DMS53 treated with DMSO at 0.1 percent for 48 hours (cell line): ENCODE results near the gene ARHGAP11B.
"Not testable (repeated sequence)": the region's sequence is repeated elsewhere in the genome, so short reads cannot be mapped to it uniquely, and the experiment has no call there.

Experiments
- DNase-seq: peaks from one replicate; lab custom pipeline; 2025; ENCODE audit not compliant: unreplicated experiment; lab: John Stamatoyannopoulos, UW

Gene ARHGAP11B

GRCh38 chr15:30625436-30626193 is at the start of gene ARHGAP11B:
Gene ARHGAP11B (plus strand): TSS chr15:30626128.
- DNase-seq: not testable (repeated sequence)

- not testable (repeated sequence) for DNase-seq
Observed at GRCh38 chr15:30579394-30579970, 46.4 kb upstream of the ARHGAP11B start.

GRCh38 chr15:30580716-30581115 is 45.2 kb upstream of the ARHGAP11B start:
- not testable (repeated sequence) for DNase-seq

- DNase-seq: not testable (repeated sequence)
Observed at GRCh38 chr15:30598953-30599352, 27.0 kb upstream of the ARHGAP11B start.

- not testable (repeated sequence) for DNase-seq
Observed at GRCh38 chr15:30603796-30604195, 22.1 kb upstream of the ARHGAP11B start, which contains the start of gene GOLGA8H. Gene GOLGA8H (plus strand): TSS chr15:30604028. CDS start chr15:30604126, 98 bp downstream.

GRCh38 chr15:30612271-30612670 is 13.7 kb upstream of the ARHGAP11B start:
- not testable (repeated sequence) for DNase-seq

- not testable (repeated sequence) for DNase-seq
Observed at GRCh38 chr15:30621342-30621741, 4.6 kb upstream of the ARHGAP11B start.

GRCh38 chr15:30626194-30626565 is 252 bp downstream of the ARHGAP11B start:
- DNase-seq: not testable (repeated sequence)

- DNase-seq: not testable (repeated sequence)
Observed at GRCh38 chr15:30626632-30627031, 704 bp downstream of the ARHGAP11B start.

- no peak for DNase-seq
Observed at GRCh38 chr15:30650012-30650929, 24.3 kb downstream of the ARHGAP11B start.

GRCh38 chr15:30661154-30661553 is 35.2 kb downstream of the ARHGAP11B start:
- peak; percentile 12 for DNase-seq

- DNase-seq: not testable (repeated sequence)
Observed at GRCh38 chr15:30669621-30670020, 43.7 kb downstream of the ARHGAP11B start.

- no peak for DNase-seq
Observed at GRCh38 chr15:30670056-30670455, 44.1 kb downstream of the ARHGAP11B start.

GRCh38 chr15:30671309-30671708 is 45.4 kb downstream of the ARHGAP11B start:
- no peak for DNase-seq

- DNase-seq: no peak
Observed at GRCh38 chr15:30675126-30675525, 49.2 kb downstream of the ARHGAP11B start.

GRCh38 chr15:30675891-30676290 is 50.0 kb downstream of the ARHGAP11B start:
- not testable (repeated sequence) for DNase-seq

GRCh38 chr15:30680997-30681396 is 55.1 kb downstream of the ARHGAP11B start:
- not testable (repeated sequence) for DNase-seq

GRCh38 chr15:30685709-30686285 is 59.9 kb downstream of the ARHGAP11B start:
- not testable (repeated sequence) for DNase-seq

- DNase-seq: not testable (repeated sequence)
Observed at GRCh38 chr15:30686651-30687050, 60.7 kb downstream of the ARHGAP11B start.
